ENCODE measurements around the gene TREH.

GRCh38 chr11:118643995-118644345, 35.5 kb downstream of the TREH start:
- TF ChIP-seq CTCF (IDR thresholded peaks at IDR 0.05): no peak
- TF ChIP-seq POLR2AphosphoS5 (IDR thresholded peaks at IDR 0.05; ENCODE audit: insufficient read depth in 1 of 2, low read depth in 1 of 2): no peak
- TF ChIP-seq POLR2A (IDR thresholded peaks at IDR 0.05): no peak

Data from vagina (tissue), 2 donors.